Endothelial cell of umbilical vein (primary cell): ENCODE results near the gene MACROH2A1. TPM values are rescaled to one million over a fixed set of nuclear protein-coding genes. Genes with fewer than 3 reads are reported as not detected.

Experiments
- BruUV-seq: library from RNA; stranded (reverse); fragments of 400-500 nt; replicated peaks from 2 replicates; lab custom pipeline; 2021; lab: Mats Ljungman, UMichigan
- CTCF ChIA-PET: fragments of 300-600, 350-600 bp; sonication (Branson Sonifier 250); formaldehyde crosslinking; loops from one replicate; lab custom pipeline; 2021; ENCODE audit warnings: antibody characterized with exemption, inconsistent platforms; lab: Charles Lee
- POLR2A ChIA-PET: fragments of 300-600, 350-600 bp; sonication (Branson Sonifier 250); formaldehyde crosslinking; loops from one replicate; lab custom pipeline; 2021; ENCODE audit warnings: antibody characterized with exemption, inconsistent platforms; lab: Charles Lee
- DNase-seq: peaks from one replicate; pipeline ENCODE4 v3.0.0-alpha.2; 2011; ENCODE audit warnings: low read depth, low spot score
- FAIRE-seq: peaks from 2 replicates; lab custom pipeline; 2011; peaks lifted over from hg19 to GRCh38; lab: Jason Lieb, UNC
- H2AFZ ChIP-seq: 2 replicates; pipeline ENCODE4 v1.6.0; 2012; ENCODE audit warnings: low read depth, low read length, control low read depth, inconsistent platforms
- H3K27ac ChIP-seq: 2 replicates; pipeline ENCODE4 v1.5.1; 2011; ENCODE audit warnings: low read depth, mild to moderate bottlenecking, control low read depth, low read length, moderate library complexity; ENCODE audit not compliant: insufficient read depth
- H3K27me3 ChIP-seq, 2 experiments: 2 replicates each; pipeline versions ENCODE4 v1.6.0 to v1.6.1; 2011; ENCODE audit warnings: low read length in 2 of 2, mixed read lengths in 1 of 2; ENCODE audit not compliant: control insufficient read depth in 2 of 2, insufficient read depth in 2 of 2
- H3K36me3 ChIP-seq, 2 experiments: 2 replicates in 1 of 2; 3 replicates in 1 of 2; pipeline ENCODE4 v1.5.1; 2011; ENCODE audit warnings: low read length in 2 of 2, mild to moderate bottlenecking in 1 of 2, moderate library complexity in 1 of 2; ENCODE audit not compliant: control insufficient read depth in 2 of 2, insufficient read depth in 2 of 2; ENCODE audit errors: extremely low read depth in 1 of 2
- H3K4me1 ChIP-seq: 3 replicates; pipeline ENCODE4 v1.5.1; 2011; ENCODE audit warnings: mild to moderate bottlenecking, low read length; ENCODE audit not compliant: control insufficient read depth, insufficient read depth; ENCODE audit errors: extremely low read depth
- H3K4me2 ChIP-seq: 2 replicates; pipeline ENCODE4 v1.6.1; 2011; ENCODE audit warnings: low read length, control low read depth, mixed read lengths; ENCODE audit not compliant: insufficient read depth
- H3K4me3 ChIP-seq, 3 experiments: fragments of 200-600 bp in 1 of 3; sonication (generic), shearing (Covaris generic) in 1 of 3; replicated peaks in 1 of 3; 2 replicates each; pipeline ENCODE4 v1.5.1; 2011 to 2016; ENCODE audit warnings: control low read depth in 3 of 3, low read length in 3 of 3, mild to moderate bottlenecking in 2 of 3, inconsistent platforms in 1 of 3, low read depth in 1 of 3, moderate library complexity in 1 of 3; ENCODE audit not compliant: insufficient read depth in 1 of 3
- H3K79me2 ChIP-seq: 2 replicates; pipeline ENCODE4 v1.6.0; 2012; ENCODE audit warnings: low read length, inconsistent platforms; ENCODE audit not compliant: control insufficient read depth, insufficient read depth
- H3K9ac ChIP-seq: replicated peaks from 2 replicates; pipeline ENCODE3; 2011; ENCODE audit warnings: low read length, control low read depth; ENCODE audit not compliant: insufficient read depth; ENCODE audit errors: extremely low read depth
- H3K9me1 ChIP-seq: replicated peaks from 3 replicates; pipeline ENCODE4 v1.6.0; 2011; ENCODE audit warnings: mild to moderate bottlenecking, low read length; ENCODE audit not compliant: control insufficient read depth, insufficient read depth; ENCODE audit errors: extremely low read depth
- H3K9me3 ChIP-seq: replicated peaks from 2 replicates; pipeline ENCODE4 v1.5.1; 2012; ENCODE audit warnings: low read length, inconsistent platforms; ENCODE audit not compliant: control insufficient read depth, insufficient read depth
- H4K20me1 ChIP-seq: replicated peaks from 2 replicates; pipeline ENCODE3; 2011; ENCODE audit warnings: mild to moderate bottlenecking, low read length; ENCODE audit not compliant: control insufficient read depth, insufficient read depth; ENCODE audit errors: extremely low read depth
- EZH2 ChIP-seq: IDR thresholded peaks from 2 replicates; pipeline ENCODE4 v1.6.1; 2012; ENCODE audit warnings: borderline replicate concordance, low read depth, mild to moderate bottlenecking, moderate library complexity, low read length, inconsistent platforms; ENCODE audit not compliant: severe bottlenecking
- FOS ChIP-seq: IDR thresholded peaks from 2 replicates; pipeline ENCODE4 v1.6.1; 2011; ENCODE audit warnings: mild to moderate bottlenecking, low read length, moderate library complexity, borderline replicate concordance; ENCODE audit not compliant: insufficient read depth
- GATA2 ChIP-seq: IDR thresholded peaks from 2 replicates; pipeline ENCODE4 v1.7.0; 2011; ENCODE audit warnings: low read depth, mild to moderate bottlenecking, moderate library complexity, mixed read lengths, low read length; ENCODE audit not compliant: insufficient read length, insufficient read depth
- JUN ChIP-seq: IDR thresholded peaks from 2 replicates; pipeline ENCODE4 v1.6.1; 2011; ENCODE audit warnings: borderline replicate concordance, low read depth; ENCODE audit not compliant: insufficient read length, insufficient read depth
- MYC ChIP-seq: IDR thresholded peaks from one replicate; pipeline ENCODE4 v1.6.1; 2011; ENCODE audit warnings: mild to moderate bottlenecking, low read depth, low read length
- POLR2A ChIP-seq: IDR thresholded peaks from 2 replicates; pipeline ENCODE4 v1.6.1; 2012; ENCODE audit warnings: low read depth, mild to moderate bottlenecking, control low read depth, low read length
- POLR2AphosphoS5 ChIP-seq: IDR thresholded peaks from 2 replicates; pipeline ENCODE4 v1.6.1; 2012; ENCODE audit warnings: low read depth, mild to moderate bottlenecking, control low read depth, low read length, moderate library complexity; ENCODE audit not compliant: insufficient read depth
- dilution Hi-C: fragments of 300-500 bp; cut with MboI; formaldehyde crosslinking; loops from one replicate; pipeline ENCODE4 v1.15.0; 2019; ENCODE audit warnings: low sequenced_read_pairs; ENCODE audit not compliant: extremely low pct_ligation_motif_present
- intact Hi-C: fragments of 100-400 bp; cut with micrococcal nuclease; formaldehyde crosslinking; loops from one replicate; pipeline ENCODE4 v1.10.0; 2022
- polyA plus RNA-seq, 4 experiments: library from polyadenylated mRNA; depleted of rRNA in 3 of 4; stranded (reverse) in 3 of 4; unstranded in 1 of 4; fragments of >200 nt; gene quantifications; 2 replicates each; pipeline versions ENCODE4 v1.2.1 to v1.2.3, GENCODE V29; 2011 to 2012; ENCODE audit warnings: missing spikeins in 1 of 4
- total RNA-seq: library from RNA; stranded (reverse); gene quantifications from 2 replicates; pipeline ENCODE4 v1.2.3, GENCODE V29; 2021
- TF ChIP-seq, protein P1 (sequence below): IDR thresholded peaks from 2 replicates; pipeline ENCODE4 v1.6.1; 2011; ENCODE audit not compliant: insufficient read depth, insufficient read length
- TF ChIP-seq, protein P2 (sequence below), 2 donors: IDR thresholded peaks; 1 replicate in 1 of 2; 2 replicates in 1 of 2; pipeline ENCODE4 v1.5.1; 2011; ENCODE audit warnings: low read length in 2 of 2, mild to moderate bottlenecking in 2 of 2, moderate library complexity in 2 of 2, control low read depth in 1 of 2, inconsistent platforms in 1 of 2, low read depth in 1 of 2; ENCODE audit not compliant: insufficient read depth in 1 of 2; ENCODE audit errors: extremely low read depth in 1 of 2

The MACROH2A1 gene
- total and polyA plus RNA-seq, 2 donors (not counting 3 experiments of a cell fraction or from before 2014, with no cell fraction given), result 89.3 to 147 TPM

DNA sequence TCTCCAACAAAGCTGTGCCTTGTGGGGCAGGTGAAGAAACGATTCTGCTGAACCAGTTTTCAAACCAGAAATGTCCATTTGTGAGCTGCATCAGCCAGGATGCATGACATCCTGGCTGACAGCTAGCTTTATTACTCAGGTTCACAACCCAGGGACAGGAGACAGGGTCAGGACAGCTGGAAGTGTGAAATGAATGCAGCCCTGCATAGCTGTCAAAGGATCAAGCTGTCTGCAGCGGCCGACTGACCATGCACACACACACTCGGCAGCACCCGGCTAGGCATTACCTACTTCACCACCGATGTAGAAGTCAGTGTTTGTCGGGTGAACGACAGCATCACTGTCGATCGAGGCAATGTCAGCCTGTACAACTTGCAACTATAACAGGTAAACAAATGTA lies 48.5 kb downstream of the MACROH2A1 start:
- BruUV-seq, result no TSS peak
- intact Hi-C loops, result no loop called here
- Histone ChIP-seq H4K20me1 (peaks cover 2% of the 10 kb centered on the region), H2AFZ (no peak overlapping the region), H3K4me1 (no peaks in the 10 kb centered on the region), H3K4me2 (no peak overlapping the region), H3K4me3 (no peak overlapping the region), H3K9ac (no peak overlapping the region), H3K36me3 (peaks cover 0 to 18% of the 10 kb centered on the region in 2 experiments), H3K27ac (no peak overlapping the region), H3K79me2 (no peaks in the 10 kb centered on the region), H3K9me1 (no peaks in the 10 kb centered on the region), H3K9me3 (no peaks in the 10 kb centered on the region), H3K27me3 (no peaks in the 10 kb centered on the region)
- FAIRE-seq (no peak), DNase-seq (no peak)
- dilution Hi-C loops, result no loop called here
- TF ChIP-seq FOS, result no peak
- TF ChIP-seq POLR2AphosphoS5, result no peak
- no peak for TF ChIP-seq MYC
- no peak for TF ChIP-seq GATA2
- no peak for TF ChIP-seq JUN
- no peak for TF ChIP-seq POLR2A
- TF ChIP-seq EZH2, result no peak
- TF ChIP-seq, protein P1, sequence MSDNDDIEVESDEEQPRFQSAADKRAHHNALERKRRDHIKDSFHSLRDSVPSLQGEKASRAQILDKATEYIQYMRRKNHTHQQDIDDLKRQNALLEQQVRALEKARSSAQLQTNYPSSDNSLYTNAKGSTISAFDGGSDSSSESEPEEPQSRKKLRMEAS, result no peak
- TF ChIP-seq, protein P2, sequence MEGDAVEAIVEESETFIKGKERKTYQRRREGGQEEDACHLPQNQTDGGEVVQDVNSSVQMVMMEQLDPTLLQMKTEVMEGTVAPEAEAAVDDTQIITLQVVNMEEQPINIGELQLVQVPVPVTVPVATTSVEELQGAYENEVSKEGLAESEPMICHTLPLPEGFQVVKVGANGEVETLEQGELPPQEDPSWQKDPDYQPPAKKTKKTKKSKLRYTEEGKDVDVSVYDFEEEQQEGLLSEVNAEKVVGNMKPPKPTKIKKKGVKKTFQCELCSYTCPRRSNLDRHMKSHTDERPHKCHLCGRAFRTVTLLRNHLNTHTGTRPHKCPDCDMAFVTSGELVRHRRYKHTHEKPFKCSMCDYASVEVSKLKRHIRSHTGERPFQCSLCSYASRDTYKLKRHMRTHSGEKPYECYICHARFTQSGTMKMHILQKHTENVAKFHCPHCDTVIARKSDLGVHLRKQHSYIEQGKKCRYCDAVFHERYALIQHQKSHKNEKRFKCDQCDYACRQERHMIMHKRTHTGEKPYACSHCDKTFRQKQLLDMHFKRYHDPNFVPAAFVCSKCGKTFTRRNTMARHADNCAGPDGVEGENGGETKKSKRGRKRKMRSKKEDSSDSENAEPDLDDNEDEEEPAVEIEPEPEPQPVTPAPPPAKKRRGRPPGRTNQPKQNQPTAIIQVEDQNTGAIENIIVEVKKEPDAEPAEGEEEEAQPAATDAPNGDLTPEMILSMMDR (IDR thresholded peaks at IDR 0.05; ENCODE audit: extremely low read depth in 1 of 2, insufficient read depth in 1 of 2, low read depth in 1 of 2, low read length in 2 of 2), result no peak
- POLR2A ChIA-PET, result no interaction called here
- CTCF ChIA-PET, result no interaction called here
